GM21717 (cell line): Measurements from ENCODE around the gene IGSF3.

Source experiments
- ATAC-seq: cut with Tn5 transposase; IDR thresholded peaks from one replicate; pipeline ENCODE4 v1.9.1; 2021; ENCODE audit warnings: mild to moderate bottlenecking, moderate library complexity; ENCODE audit not compliant: unreplicated experiment

The IGSF3 gene

GRCh38 chr1:116667575-116668105 lies at the start of gene IGSF3:
Gene IGSF3 (minus strand): TSS chr1:116667733. CDS start chr1:116666326, 1,407 bp downstream.
- no peak for ATAC-seq

GRCh38 chr1:116717318-116717717 lies 49.8 kb upstream of the IGSF3 start:
- ATAC-seq: no peak

GRCh38 chr1:116716391-116716790 lies 48.9 kb upstream of the IGSF3 start:
- ATAC-seq: no peak

- ATAC-seq: no peak
Observed at GRCh38 chr1:116713474-116713873, 45.9 kb upstream of the IGSF3 start.

GRCh38 chr1:116712510-116712909 lies 45.0 kb upstream of the IGSF3 start:
- no peak for ATAC-seq

GRCh38 chr1:116711263-116711840 lies 43.8 kb upstream of the IGSF3 start:
- no peak for ATAC-seq

- no peak for ATAC-seq
Observed at GRCh38 chr1:116710420-116711262, 43.1 kb upstream of the IGSF3 start.

GRCh38 chr1:116709666-116710167 lies 42.2 kb upstream of the IGSF3 start:
- no peak for ATAC-seq

- no peak for ATAC-seq
Observed at GRCh38 chr1:116708255-116708900, 40.8 kb upstream of the IGSF3 start.

GRCh38 chr1:116706841-116707240 lies 39.3 kb upstream of the IGSF3 start:
- no peak for ATAC-seq

- ATAC-seq: no peak
Observed at GRCh38 chr1:116706123-116706522, 38.6 kb upstream of the IGSF3 start.

- no peak for ATAC-seq
Observed at GRCh38 chr1:116704278-116704677, 36.7 kb upstream of the IGSF3 start.

GRCh38 chr1:116699605-116700004 lies 32.1 kb upstream of the IGSF3 start:
- ATAC-seq: no peak

- no peak for ATAC-seq
Observed at GRCh38 chr1:116698244-116698595, 30.7 kb upstream of the IGSF3 start.

- no peak for ATAC-seq
Observed at GRCh38 chr1:116697548-116698243, 30.2 kb upstream of the IGSF3 start.

- ATAC-seq: no peak
Observed at GRCh38 chr1:116694524-116694923, 27.0 kb upstream of the IGSF3 start.

GRCh38 chr1:116693759-116694480 lies 26.4 kb upstream of the IGSF3 start:
- ATAC-seq: no peak

- ATAC-seq: no peak
Observed at GRCh38 chr1:116692879-116693278, 25.3 kb upstream of the IGSF3 start.

GRCh38 chr1:116690849-116691406 lies 23.4 kb upstream of the IGSF3 start:
- no peak for ATAC-seq

- no peak for ATAC-seq
Observed at GRCh38 chr1:116690396-116690848, 22.9 kb upstream of the IGSF3 start.
